VCaP (cell line): ENCODE measurements around the gene BDP1.
"Not testable (repeated sequence)": the region's sequence is repeated elsewhere in the genome, so short reads cannot be mapped to it uniquely, and the experiment has no call there.

ENCODE experiments used
- H3K27ac ChIP-seq: fragments of 450-650 bp; 2 replicates; pipeline ENCODE4 v1.5.1; 2017
- TF ChIP-seq, protein P1 (sequence below): fragments of 450-650 bp; conservative IDR thresholded peaks from 2 replicates; pipeline ENCODE4 v1.5.1; 2017; ENCODE audit warnings: mild to moderate bottlenecking, moderate library complexity

The BDP1 gene

GRCh38 chr5:71563161-71563560 is 107.7 kb downstream of the BDP1 start:
- TF ChIP-seq, protein P1, sequence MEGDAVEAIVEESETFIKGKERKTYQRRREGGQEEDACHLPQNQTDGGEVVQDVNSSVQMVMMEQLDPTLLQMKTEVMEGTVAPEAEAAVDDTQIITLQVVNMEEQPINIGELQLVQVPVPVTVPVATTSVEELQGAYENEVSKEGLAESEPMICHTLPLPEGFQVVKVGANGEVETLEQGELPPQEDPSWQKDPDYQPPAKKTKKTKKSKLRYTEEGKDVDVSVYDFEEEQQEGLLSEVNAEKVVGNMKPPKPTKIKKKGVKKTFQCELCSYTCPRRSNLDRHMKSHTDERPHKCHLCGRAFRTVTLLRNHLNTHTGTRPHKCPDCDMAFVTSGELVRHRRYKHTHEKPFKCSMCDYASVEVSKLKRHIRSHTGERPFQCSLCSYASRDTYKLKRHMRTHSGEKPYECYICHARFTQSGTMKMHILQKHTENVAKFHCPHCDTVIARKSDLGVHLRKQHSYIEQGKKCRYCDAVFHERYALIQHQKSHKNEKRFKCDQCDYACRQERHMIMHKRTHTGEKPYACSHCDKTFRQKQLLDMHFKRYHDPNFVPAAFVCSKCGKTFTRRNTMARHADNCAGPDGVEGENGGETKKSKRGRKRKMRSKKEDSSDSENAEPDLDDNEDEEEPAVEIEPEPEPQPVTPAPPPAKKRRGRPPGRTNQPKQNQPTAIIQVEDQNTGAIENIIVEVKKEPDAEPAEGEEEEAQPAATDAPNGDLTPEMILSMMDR = no peak

DNA sequence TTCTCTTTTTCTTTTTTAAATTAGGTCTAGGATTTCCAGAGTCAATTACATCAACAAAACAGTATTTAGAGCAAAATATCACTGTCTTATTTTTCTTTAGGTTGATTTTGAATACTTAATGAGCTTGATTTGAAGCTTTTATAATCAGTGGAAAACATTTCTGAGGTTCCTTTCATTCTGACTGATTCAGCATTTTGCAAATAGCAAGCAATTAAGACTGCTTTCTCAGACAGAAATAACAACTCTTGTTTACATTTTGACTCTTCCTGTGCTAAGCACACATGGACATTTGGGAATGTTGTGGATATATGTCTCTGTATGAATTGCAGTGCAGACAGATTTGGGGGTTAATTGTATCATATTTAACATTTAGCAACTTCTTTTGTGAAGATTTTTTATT is 109.4 kb downstream of the BDP1 start:
- TF ChIP-seq, protein P1 = no peak
- no peak overlapping the region for H3K27ac ChIP-seq

More at GRCh38 chr5:71563161-71563560, 107.7 kb downstream of the BDP1 start:
- no peak overlapping the region for H3K27ac ChIP-seq

- no peak overlapping the region for H3K27ac ChIP-seq
These were observed 114.5 kb downstream of the BDP1 start for GRCh38 chr5:71569748-71570509.

DNA sequence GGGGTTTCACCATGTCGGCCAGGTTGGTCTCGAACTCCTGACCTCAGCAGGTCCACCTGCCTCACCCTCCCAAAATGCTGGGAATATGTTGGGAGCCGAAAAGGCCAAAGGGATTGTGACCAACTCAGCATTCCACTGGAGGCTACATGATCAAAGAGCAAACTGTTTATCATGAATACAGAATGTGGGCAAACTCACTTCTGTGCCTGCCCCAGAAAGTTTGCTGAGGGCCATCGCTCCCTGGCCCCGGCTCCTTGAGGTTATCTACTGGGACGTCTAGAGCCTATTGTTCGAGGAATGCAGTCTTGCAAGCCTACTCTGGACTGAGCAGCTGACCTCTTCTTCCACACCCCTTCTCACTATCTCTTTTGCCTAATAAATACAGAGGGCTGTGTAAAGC is 116.4 kb downstream of the BDP1 start:
- not testable (repeated sequence) for H3K27ac ChIP-seq

More at GRCh38 chr5:71569748-71570509, 114.5 kb downstream of the BDP1 start:
- TF ChIP-seq, protein P1 = no peak

DNA sequence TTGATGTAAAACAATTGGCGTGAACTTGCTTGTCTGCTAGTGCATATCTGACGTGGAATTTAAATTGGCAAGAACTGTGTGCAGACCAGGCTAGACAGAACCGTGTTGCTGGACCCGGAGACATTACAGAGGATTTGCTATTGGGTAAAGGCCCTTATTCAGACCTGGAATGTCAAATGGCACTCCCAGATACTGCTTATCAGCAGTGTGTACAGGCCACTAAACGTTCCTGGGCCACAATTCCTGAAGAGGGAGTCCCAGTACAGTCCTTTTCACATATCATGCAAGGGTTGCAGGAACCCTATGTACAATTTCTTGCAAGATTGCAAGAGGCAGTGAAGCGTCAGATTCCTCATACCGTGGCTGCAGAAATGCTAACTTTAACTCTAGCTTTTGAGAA is 118.1 kb downstream of the BDP1 start:
- TF ChIP-seq, protein P1 = peak; percentile 59
- H3K27ac ChIP-seq = peak overlapping the region; percentile 38

DNA sequence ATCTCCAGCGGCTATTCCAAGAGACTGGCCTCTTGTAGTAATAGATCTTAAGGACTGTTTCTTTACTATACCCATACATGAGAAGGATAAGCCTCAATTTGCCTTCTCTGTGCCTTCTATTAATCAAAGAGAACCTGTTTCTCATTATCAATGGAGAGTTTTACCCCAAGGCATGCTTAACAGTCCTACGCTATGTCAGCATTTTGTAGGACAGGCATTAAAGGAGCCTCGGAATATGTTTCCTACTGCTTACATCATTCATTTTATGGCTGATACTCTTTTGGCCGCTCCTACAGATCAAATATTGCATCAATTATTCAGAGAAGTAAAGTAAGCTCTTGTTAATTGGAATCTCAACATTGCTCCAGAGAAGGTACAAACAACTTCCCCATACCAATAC is 120.1 kb downstream of the BDP1 start:
- H3K27ac ChIP-seq = not testable (repeated sequence)

DNA sequence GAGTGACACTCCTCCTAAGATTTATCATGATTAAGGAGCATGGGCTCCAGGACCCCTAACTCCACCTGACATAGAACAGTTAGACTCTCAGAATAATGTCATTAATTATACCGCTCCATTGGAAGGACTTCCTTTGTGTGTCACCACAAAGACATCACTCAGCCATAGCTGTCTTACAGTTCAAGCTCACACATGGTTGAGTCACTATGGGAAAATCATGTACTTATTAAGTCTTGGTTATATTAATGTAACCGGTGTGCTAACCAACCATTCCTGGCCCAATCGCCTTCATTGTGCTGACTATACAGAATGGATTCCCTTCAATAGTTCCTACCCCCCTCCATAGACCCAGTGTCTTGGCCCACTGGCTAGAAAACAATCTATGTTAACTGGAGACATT is 120.8 kb downstream of the BDP1 start:
- no peak overlapping the region for H3K27ac ChIP-seq
- TF ChIP-seq, protein P1 = no peak

DNA sequence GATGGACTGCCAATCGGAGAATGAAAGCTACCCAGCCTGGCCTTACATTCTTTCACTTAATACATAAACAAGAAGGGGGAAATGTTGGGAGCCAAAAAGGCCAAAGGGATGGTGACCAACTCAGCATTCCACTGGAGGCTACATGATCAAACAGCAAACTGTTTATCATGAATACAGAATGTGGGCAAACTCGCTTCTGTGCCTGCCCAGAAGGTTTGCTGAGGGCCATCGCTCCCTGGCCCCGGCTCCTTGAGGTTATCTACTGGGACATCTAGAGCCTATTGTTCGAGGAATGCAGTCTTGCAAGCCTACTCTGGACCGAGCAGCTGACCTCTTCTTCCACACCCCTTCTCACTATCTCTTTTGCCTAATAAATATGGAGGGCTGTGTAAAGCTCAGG is 122.4 kb downstream of the BDP1 start:
- not testable (repeated sequence) for H3K27ac ChIP-seq

GRCh38 chr5:71582945-71583584 is 127.6 kb downstream of the BDP1 start:
- TF ChIP-seq, protein P1 = no peak
- peak overlapping the region; percentile 66 for H3K27ac ChIP-seq
